ENCODE measurements around the gene TXNDC16. TPM values are rescaled to one million over a fixed set of nuclear protein-coding genes. Genes with fewer than 3 reads are reported as not detected.

The TXNDC16 gene
- total and polyA plus RNA-seq, 2 donors (not counting 3 experiments of a cell fraction or from before 2014, with no cell fraction given) = 2.3 to 4.5 TPM

DNA sequence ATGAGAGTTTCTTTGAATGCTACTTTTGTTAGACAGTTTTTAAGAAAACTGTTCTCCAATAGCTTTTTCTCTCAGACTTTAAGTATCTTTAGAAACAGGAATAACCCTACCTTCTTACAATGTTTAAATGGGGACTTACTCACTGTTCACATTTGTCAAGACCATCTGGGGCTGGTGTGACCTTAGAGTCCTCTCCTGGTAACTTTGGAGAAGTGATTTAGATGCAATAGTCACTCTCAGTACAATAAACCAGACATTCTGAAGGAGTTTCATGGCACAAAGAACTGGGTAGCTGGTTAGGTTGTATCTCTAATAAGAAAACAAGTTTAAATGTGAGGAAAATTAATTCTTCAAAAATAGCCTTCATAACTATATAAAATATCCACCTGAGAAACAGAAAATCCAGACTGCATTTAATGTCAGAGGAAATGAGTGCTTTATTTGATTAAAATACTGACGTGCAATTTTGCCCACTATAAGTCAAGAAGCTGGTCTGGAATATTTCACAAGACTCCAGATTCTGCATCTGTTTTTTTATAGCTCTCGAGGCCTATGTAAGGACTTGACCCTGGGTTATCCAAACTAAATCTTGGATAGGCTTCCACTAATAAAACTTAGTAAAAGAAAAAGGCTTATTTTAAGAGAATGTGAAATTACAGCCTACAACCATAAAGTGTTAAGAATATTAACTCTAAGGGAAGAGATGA lies 129.5 kb downstream of the TXNDC16 start:
- H2AFZ ChIP-seq (ENCODE audit: low read depth, low read length) = no peak overlapping the region
- no peaks in the 10 kb centered on the region for H3K9me1 ChIP-seq (replicated peaks; ENCODE audit: control insufficient read depth, extremely low read depth, insufficient read depth, low read length)
- intact Hi-C loops (cut with micrococcal nuclease) (no loop called here), dilution Hi-C loops (cut with MboI; ENCODE audit: extremely low pct_ligation_motif_present, low sequenced_read_pairs) (no loop called here)
- peaks cover 0 to 2% of the 10 kb centered on the region in 2 experiments for H3K27me3 ChIP-seq (ENCODE audit: control insufficient read depth in 2 of 2, insufficient read depth in 2 of 2, low read length in 2 of 2)
- no peak for DNase-seq (ENCODE audit: low read depth, low spot score)
- H3K9me3 ChIP-seq (replicated peaks; ENCODE audit: control insufficient read depth, insufficient read depth, low read length) = no peaks in the 10 kb centered on the region
- TF ChIP-seq, protein P1, sequence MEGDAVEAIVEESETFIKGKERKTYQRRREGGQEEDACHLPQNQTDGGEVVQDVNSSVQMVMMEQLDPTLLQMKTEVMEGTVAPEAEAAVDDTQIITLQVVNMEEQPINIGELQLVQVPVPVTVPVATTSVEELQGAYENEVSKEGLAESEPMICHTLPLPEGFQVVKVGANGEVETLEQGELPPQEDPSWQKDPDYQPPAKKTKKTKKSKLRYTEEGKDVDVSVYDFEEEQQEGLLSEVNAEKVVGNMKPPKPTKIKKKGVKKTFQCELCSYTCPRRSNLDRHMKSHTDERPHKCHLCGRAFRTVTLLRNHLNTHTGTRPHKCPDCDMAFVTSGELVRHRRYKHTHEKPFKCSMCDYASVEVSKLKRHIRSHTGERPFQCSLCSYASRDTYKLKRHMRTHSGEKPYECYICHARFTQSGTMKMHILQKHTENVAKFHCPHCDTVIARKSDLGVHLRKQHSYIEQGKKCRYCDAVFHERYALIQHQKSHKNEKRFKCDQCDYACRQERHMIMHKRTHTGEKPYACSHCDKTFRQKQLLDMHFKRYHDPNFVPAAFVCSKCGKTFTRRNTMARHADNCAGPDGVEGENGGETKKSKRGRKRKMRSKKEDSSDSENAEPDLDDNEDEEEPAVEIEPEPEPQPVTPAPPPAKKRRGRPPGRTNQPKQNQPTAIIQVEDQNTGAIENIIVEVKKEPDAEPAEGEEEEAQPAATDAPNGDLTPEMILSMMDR (IDR thresholded peaks at IDR 0.05; ENCODE audit: extremely low read depth in 1 of 2, insufficient read depth in 1 of 2, low read depth in 1 of 2, low read length in 2 of 2) = no peak
- TF ChIP-seq FOS (IDR thresholded peaks at IDR 0.05; ENCODE audit: borderline replicate concordance, insufficient read depth, low read length) (no peak), JUN (IDR thresholded peaks at IDR 0.05; ENCODE audit: borderline replicate concordance, insufficient read depth, insufficient read length, low read depth) (no peak), POLR2AphosphoS5 (IDR thresholded peaks at IDR 0.05; ENCODE audit: insufficient read depth, low read depth, low read length) (no peak), MYC (IDR thresholded peaks at IDR 0.05; ENCODE audit: low read depth, low read length) (no peak), EZH2 (IDR thresholded peaks at IDR 0.05; ENCODE audit: borderline replicate concordance, low read depth, low read length, severe bottlenecking) (no peak), GATA2 (IDR thresholded peaks at IDR 0.05; ENCODE audit: insufficient read depth, insufficient read length, low read depth, low read length) (no peak), POLR2A (IDR thresholded peaks at IDR 0.05; ENCODE audit: low read depth, low read length) (no peak)
- TF ChIP-seq, protein P2, sequence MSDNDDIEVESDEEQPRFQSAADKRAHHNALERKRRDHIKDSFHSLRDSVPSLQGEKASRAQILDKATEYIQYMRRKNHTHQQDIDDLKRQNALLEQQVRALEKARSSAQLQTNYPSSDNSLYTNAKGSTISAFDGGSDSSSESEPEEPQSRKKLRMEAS (IDR thresholded peaks at IDR 0.05; ENCODE audit: insufficient read depth, insufficient read length) = no peak
- no peaks in the 10 kb centered on the region for H4K20me1 ChIP-seq (replicated peaks; ENCODE audit: control insufficient read depth, extremely low read depth, insufficient read depth, low read length)
- no peak overlapping the region for H3K9ac ChIP-seq (replicated peaks; ENCODE audit: extremely low read depth, insufficient read depth, low read length)
- ChIA-PET POLR2A (no interaction called here), CTCF (interaction anchor here (1.2 kb wide), 1 partner anchor 8 kb away, joined by 4 read pairs; no protein-coding TSS in a partner anchor)
- H3K4me1 ChIP-seq (ENCODE audit: control insufficient read depth, extremely low read depth, insufficient read depth, low read length) = no peaks in the 10 kb centered on the region
- H3K79me2 ChIP-seq (ENCODE audit: control insufficient read depth, insufficient read depth, low read length) = no peaks in the 10 kb centered on the region
- no peak overlapping the region for H3K4me2 ChIP-seq (ENCODE audit: insufficient read depth, low read length)
- BruUV-seq (replicated peaks) = no TSS peak
- FAIRE-seq = no peak
- no peaks in the 10 kb centered on the region for H3K36me3 ChIP-seq (ENCODE audit: control insufficient read depth in 2 of 2, extremely low read depth in 1 of 2, insufficient read depth in 2 of 2, low read length in 2 of 2)
- H3K27ac ChIP-seq (ENCODE audit: insufficient read depth, low read depth, low read length) = no peak overlapping the region
- H3K4me3 ChIP-seq (replicated peaks in 1 of 3; ENCODE audit: insufficient read depth in 1 of 3, low read depth in 1 of 3, low read length in 3 of 3) = no peak overlapping the region
